ENCODE results near the gene TTC7B. TPM values are rescaled to one million over a fixed set of nuclear protein-coding genes. Genes with fewer than 3 reads are reported as not detected.

The TTC7B gene
- polyA plus RNA-seq, 1 donor (not counting 4 experiments of a cell fraction or from before 2014, with no cell fraction given): 21.4 TPM

DNA sequence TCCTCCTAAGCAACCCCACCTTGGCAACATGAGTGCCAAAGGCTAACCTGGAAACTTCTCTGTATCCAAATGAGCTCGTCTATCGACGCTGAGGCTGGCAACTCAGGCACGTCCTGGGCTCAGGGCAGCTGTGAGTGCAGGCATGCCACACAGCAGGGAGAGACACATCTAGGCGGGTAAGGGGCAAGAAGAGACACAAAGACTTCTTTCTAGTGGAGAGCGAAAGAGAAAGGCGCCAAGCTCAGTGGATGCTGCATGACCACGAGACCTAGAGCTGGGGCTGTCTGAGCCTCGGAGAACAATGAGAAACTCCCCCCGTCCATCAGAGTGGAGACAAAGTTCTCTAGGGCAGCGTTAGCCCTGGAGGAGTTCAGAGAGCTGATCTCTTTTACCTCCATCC, 249.0 kb downstream of the TTC7B start:
- H3K9ac ChIP-seq (ENCODE audit: control insufficient read depth, extremely low read depth, insufficient read depth, low read length): no peak overlapping the region
- no peak overlapping the region for H3K4me3 ChIP-seq (ENCODE audit: control insufficient read depth in 2 of 3, extremely low read depth in 1 of 3, insufficient read depth in 2 of 3, low read depth in 1 of 3, low read length in 3 of 3)
- dilution Hi-C loops (cut with MboI; ENCODE audit: extremely low pct_ligation_motif_present, low sequenced_read_pairs): no loop called here
- H3K27ac ChIP-seq (ENCODE audit: control insufficient read depth, insufficient read depth, low read length): no peak overlapping the region
- peaks cover 4% of the 10 kb centered on the region for H3K4me1 ChIP-seq (ENCODE audit: control insufficient read depth, extremely low read depth, insufficient read depth, low read length)
- H3K79me2 ChIP-seq (ENCODE audit: control insufficient read depth, insufficient read depth, low read length): no peaks in the 10 kb centered on the region
- no peaks in the 10 kb centered on the region for H3K27me3 ChIP-seq (ENCODE audit: control insufficient read depth, extremely low read depth, insufficient read depth, low read length)
- no peak for DNase-seq (ENCODE audit: low read depth, low spot score)
- TF ChIP-seq EZH2 (IDR thresholded peaks at IDR 0.05; ENCODE audit: low read length): no peak
- TF ChIP-seq, protein P1, sequence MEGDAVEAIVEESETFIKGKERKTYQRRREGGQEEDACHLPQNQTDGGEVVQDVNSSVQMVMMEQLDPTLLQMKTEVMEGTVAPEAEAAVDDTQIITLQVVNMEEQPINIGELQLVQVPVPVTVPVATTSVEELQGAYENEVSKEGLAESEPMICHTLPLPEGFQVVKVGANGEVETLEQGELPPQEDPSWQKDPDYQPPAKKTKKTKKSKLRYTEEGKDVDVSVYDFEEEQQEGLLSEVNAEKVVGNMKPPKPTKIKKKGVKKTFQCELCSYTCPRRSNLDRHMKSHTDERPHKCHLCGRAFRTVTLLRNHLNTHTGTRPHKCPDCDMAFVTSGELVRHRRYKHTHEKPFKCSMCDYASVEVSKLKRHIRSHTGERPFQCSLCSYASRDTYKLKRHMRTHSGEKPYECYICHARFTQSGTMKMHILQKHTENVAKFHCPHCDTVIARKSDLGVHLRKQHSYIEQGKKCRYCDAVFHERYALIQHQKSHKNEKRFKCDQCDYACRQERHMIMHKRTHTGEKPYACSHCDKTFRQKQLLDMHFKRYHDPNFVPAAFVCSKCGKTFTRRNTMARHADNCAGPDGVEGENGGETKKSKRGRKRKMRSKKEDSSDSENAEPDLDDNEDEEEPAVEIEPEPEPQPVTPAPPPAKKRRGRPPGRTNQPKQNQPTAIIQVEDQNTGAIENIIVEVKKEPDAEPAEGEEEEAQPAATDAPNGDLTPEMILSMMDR (optimal IDR thresholded peaks at IDR 0.05 in 1 of 3, IDR thresholded peaks at IDR 0.05 in 1 of 3, conservative IDR thresholded peaks at IDR 0.05 in 1 of 3; ENCODE audit: extremely low read depth in 1 of 3, insufficient read depth in 2 of 3, low read length in 3 of 3): no peak
- no peaks in the 10 kb centered on the region for H4K20me1 ChIP-seq (ENCODE audit: control insufficient read depth, extremely low read depth, insufficient read depth, low read length)
- no peak overlapping the region for H3K4me2 ChIP-seq (ENCODE audit: control insufficient read depth, extremely low read depth, insufficient read depth, low read depth, low read length)
- no peaks in the 10 kb centered on the region for H3K9me3 ChIP-seq (ENCODE audit: control insufficient read depth, low read depth, low read length)
- no peaks in the 10 kb centered on the region for H3K36me3 ChIP-seq (ENCODE audit: control insufficient read depth in 2 of 2, extremely low read depth in 1 of 2, insufficient read depth in 2 of 2, low read length in 2 of 2)
- no peak for FAIRE-seq
- no peak overlapping the region for H2AFZ ChIP-seq (ENCODE audit: control insufficient read depth, low read length)
- no peaks in the 10 kb centered on the region for H3K9me1 ChIP-seq (ENCODE audit: control insufficient read depth, extremely low read depth, insufficient read depth, low read length)

DNA sequence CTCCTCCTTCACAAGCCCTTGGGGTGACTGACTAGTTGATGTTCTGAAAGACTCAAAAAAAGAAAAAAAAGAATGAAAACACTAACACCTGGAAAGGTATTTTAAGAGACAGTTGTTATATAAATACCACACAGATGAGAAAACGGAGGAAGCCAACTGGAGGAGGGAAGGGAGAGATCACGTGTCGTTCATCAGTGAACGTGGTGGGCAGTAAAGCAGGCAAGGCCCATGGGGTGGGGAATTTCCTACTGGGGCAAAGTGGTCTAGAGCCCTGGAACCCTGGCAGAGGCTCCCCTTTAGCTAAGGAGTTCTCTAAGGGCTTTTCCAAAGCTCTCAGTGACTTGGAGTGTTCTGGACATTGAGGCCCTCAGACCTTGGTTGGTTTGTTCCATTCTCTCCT, 249.7 kb downstream of the TTC7B start:
- Histone ChIP-seq H3K9me3 (ENCODE audit: control insufficient read depth, low read depth, low read length) (no peaks in the 10 kb centered on the region), H3K9ac (ENCODE audit: control insufficient read depth, extremely low read depth, insufficient read depth, low read length) (no peak overlapping the region), H3K36me3 (ENCODE audit: control insufficient read depth in 2 of 2, extremely low read depth in 1 of 2, insufficient read depth in 2 of 2, low read length in 2 of 2) (no peaks in the 10 kb centered on the region), H4K20me1 (ENCODE audit: control insufficient read depth, extremely low read depth, insufficient read depth, low read length) (no peaks in the 10 kb centered on the region), H3K4me1 (ENCODE audit: control insufficient read depth, extremely low read depth, insufficient read depth, low read length) (peaks cover 4% of the 10 kb centered on the region), H3K4me2 (ENCODE audit: control insufficient read depth, extremely low read depth, insufficient read depth, low read depth, low read length) (no peak overlapping the region), H3K27ac (ENCODE audit: control insufficient read depth, insufficient read depth, low read length) (no peak overlapping the region), H3K4me3 (ENCODE audit: control insufficient read depth in 2 of 3, extremely low read depth in 1 of 3, insufficient read depth in 2 of 3, low read depth in 1 of 3, low read length in 3 of 3) (no peak overlapping the region), H2AFZ (ENCODE audit: control insufficient read depth, low read length) (no peak overlapping the region), H3K79me2 (ENCODE audit: control insufficient read depth, insufficient read depth, low read length) (no peaks in the 10 kb centered on the region), H3K9me1 (ENCODE audit: control insufficient read depth, extremely low read depth, insufficient read depth, low read length) (no peaks in the 10 kb centered on the region), H3K27me3 (ENCODE audit: control insufficient read depth, extremely low read depth, insufficient read depth, low read length) (no peaks in the 10 kb centered on the region)
- no peak for DNase-seq (ENCODE audit: low read depth, low spot score)
- dilution Hi-C loops (cut with MboI; ENCODE audit: extremely low pct_ligation_motif_present, low sequenced_read_pairs): no loop called here
- no peak for TF ChIP-seq EZH2 (IDR thresholded peaks at IDR 0.05; ENCODE audit: low read length)
- TF ChIP-seq, protein P1 (optimal IDR thresholded peaks at IDR 0.05 in 1 of 3, IDR thresholded peaks at IDR 0.05 in 1 of 3, conservative IDR thresholded peaks at IDR 0.05 in 1 of 3; ENCODE audit: extremely low read depth in 1 of 3, insufficient read depth in 2 of 3, low read length in 3 of 3): no peak
- no peak for FAIRE-seq

All from keratinocyte (primary cell).